Gastrocnemius medialis (tissue), 4 donors: ENCODE measurements around the gene ENOPH1.

Experiments
- POLR2A ChIP-seq, 2 donors: fragments of 450-650 bp; IDR thresholded peaks; one replicate each; pipeline ENCODE4 v1.6.1; 2017; ENCODE audit warnings: antibody characterized with exemption in 2 of 2, mild to moderate bottlenecking in 2 of 2, moderate library complexity in 2 of 2
- TF ChIP-seq, protein P1 (sequence below), 5 experiments: fragments of 450-650 bp in 3 of 5; fragments of 200-600 bp in 2 of 5; sonication (generic) in 2 of 5; IDR thresholded peaks in 4 of 5; conservative IDR thresholded peaks in 1 of 5; 1 replicate in 4 of 5; 2 replicates in 1 of 5; pipeline ENCODE4 v1.5.1; 2016 to 2019; ENCODE audit warnings: antibody characterized with exemption in 5 of 5, mild to moderate bottlenecking in 3 of 5, moderate library complexity in 3 of 5

DNA sequence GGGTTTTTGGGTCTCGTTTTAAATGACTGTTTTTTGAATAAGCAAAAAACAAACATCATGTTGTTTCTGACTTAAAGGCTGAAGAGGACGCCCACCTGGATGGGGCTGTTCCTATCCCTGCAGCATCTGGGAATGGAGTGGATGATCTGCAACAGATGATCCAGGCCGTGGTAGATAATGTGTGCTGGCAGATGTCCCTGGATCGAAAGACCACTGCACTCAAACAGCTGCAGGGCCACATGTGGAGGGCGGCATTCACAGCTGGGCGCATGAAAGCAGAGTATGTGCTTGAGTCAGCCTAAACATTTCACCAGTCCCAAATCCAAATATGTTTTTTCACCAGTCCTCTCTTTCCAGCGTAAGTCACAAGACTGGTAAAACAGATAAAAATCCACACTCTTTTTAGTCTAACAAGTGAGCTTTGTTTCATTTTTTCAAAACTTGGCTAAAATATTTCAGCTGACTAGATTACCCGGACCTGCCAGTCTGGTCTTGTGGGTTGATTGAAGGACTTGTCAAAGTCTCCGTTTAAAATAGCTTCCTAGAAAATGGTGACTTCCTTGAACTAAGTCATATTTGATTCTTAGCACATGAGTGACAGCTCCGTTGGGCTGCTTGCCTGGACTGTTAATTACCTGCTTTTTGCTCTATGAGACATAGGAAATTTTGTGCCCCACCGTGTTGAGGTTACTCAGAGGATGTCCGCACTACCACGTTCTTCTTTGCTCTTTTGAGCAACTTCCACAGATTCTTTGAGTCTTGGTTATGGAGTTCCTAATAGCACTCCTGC is 20.8 kb downstream of the ENOPH1 start:
- TF ChIP-seq POLR2A (IDR thresholded peaks at IDR 0.05) = no peak
- TF ChIP-seq, protein P1, sequence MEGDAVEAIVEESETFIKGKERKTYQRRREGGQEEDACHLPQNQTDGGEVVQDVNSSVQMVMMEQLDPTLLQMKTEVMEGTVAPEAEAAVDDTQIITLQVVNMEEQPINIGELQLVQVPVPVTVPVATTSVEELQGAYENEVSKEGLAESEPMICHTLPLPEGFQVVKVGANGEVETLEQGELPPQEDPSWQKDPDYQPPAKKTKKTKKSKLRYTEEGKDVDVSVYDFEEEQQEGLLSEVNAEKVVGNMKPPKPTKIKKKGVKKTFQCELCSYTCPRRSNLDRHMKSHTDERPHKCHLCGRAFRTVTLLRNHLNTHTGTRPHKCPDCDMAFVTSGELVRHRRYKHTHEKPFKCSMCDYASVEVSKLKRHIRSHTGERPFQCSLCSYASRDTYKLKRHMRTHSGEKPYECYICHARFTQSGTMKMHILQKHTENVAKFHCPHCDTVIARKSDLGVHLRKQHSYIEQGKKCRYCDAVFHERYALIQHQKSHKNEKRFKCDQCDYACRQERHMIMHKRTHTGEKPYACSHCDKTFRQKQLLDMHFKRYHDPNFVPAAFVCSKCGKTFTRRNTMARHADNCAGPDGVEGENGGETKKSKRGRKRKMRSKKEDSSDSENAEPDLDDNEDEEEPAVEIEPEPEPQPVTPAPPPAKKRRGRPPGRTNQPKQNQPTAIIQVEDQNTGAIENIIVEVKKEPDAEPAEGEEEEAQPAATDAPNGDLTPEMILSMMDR (IDR thresholded peaks at IDR 0.05 in 4 of 5, conservative IDR thresholded peaks at IDR 0.05 in 1 of 5) = no peak
